OCI-LY3 (cell line): ENCODE data around the gene EDRF1.

Experiments used
- H2AFZ ChIP-seq: fragments of 200-600, 300-600 bp; shearing (Covaris generic); 2 replicates; pipeline ENCODE4 v1.6.0; 2014; ENCODE audit warnings: antibody characterized with exemption, low read depth, low read length
- H3K27ac ChIP-seq: fragments of 200-600, 300-600 bp; sonication (generic); 2 replicates; pipeline ENCODE4 v1.5.1; 2014; ENCODE audit warnings: mild to moderate bottlenecking, low read length, moderate library complexity, mixed read lengths
- H3K27me3 ChIP-seq: fragments of 200-600, 300-600 bp; sonication (generic); 2 replicates; pipeline ENCODE4 v1.6.1; 2014; ENCODE audit warnings: low read depth, low read length, mixed read lengths
- H3K36me3 ChIP-seq: fragments of 200-600, 300-600 bp; sonication (generic); replicated peaks from 2 replicates; pipeline ENCODE3; 2014; ENCODE audit warnings: low read depth, low read length, mixed read lengths
- H3K4me1 ChIP-seq: fragments of 300-600, 200-600 bp; sonication (generic); 2 replicates; pipeline ENCODE4 v1.6.1; 2014; ENCODE audit warnings: low read length, mixed read lengths
- H3K4me2 ChIP-seq: fragments of 200-600, 300-600 bp; sonication (generic); 2 replicates; pipeline ENCODE4 v1.6.1; 2014; ENCODE audit warnings: low read length, mixed read lengths
- H3K4me3 ChIP-seq: fragments of 300-600, 200-600 bp; sonication (generic); 2 replicates; pipeline ENCODE4 v1.5.1; 2014; ENCODE audit warnings: antibody characterized with exemption, mild to moderate bottlenecking, low read length, moderate library complexity
- H3K79me2 ChIP-seq: fragments of 300-600, 200-600 bp; shearing (Covaris generic); 2 replicates; pipeline ENCODE4 v1.6.1; 2014; ENCODE audit warnings: mild to moderate bottlenecking, low read length, mixed read lengths
- H3K9ac ChIP-seq: fragments of 300-600, 200-600 bp; shearing (Covaris generic); 2 replicates; pipeline ENCODE4 v1.6.0; 2014; ENCODE audit warnings: mild to moderate bottlenecking, low read length, moderate library complexity
- H3K9me3 ChIP-seq: fragments of 200-600, 300-600 bp; shearing (Covaris generic); 2 replicates; pipeline ENCODE4 v1.6.1; 2014; ENCODE audit warnings: low read length, mixed read lengths; ENCODE audit not compliant: insufficient read depth
- H4K20me1 ChIP-seq: fragments of 200-600, 300-600 bp; sonication (generic); 2 replicates; pipeline ENCODE4 v1.6.1; 2016; ENCODE audit warnings: low read length, mixed read lengths; ENCODE audit not compliant: insufficient read depth
- CTCF ChIP-seq: fragments of 200-600, 300-600 bp; sonication (generic); IDR thresholded peaks from 2 replicates; pipeline ENCODE4 v1.5.1; 2014; ENCODE audit warnings: antibody characterized with exemption, low read length, low read depth
- EZH2phosphoT487 ChIP-seq: fragments of 200-600 bp; shearing (Covaris generic); IDR thresholded peaks from 2 replicates; pipeline ENCODE4 v1.6.1; 2018; ENCODE audit warnings: antibody characterized with exemption, mixed run types, low read depth

The EDRF1 gene

GRCh38 chr10:125721035-125721434 lies 1.5 kb downstream of the EDRF1 start:
- H4K20me1 ChIP-seq: no peaks in the 10 kb centered on the region
- H3K36me3 ChIP-seq: peaks cover 39% of the 10 kb centered on the region
- no peaks in the 10 kb centered on the region for H3K9me3 ChIP-seq
- no peak for TF ChIP-seq EZH2phosphoT487
- no peak for TF ChIP-seq CTCF
- H3K4me1 ChIP-seq: peaks cover 19% of the 10 kb centered on the region
- peak overlapping the region; percentile 92; the same call in 1 of the 2 replicates for H3K9ac ChIP-seq
- H3K27me3 ChIP-seq: no peaks in the 10 kb centered on the region
- H2AFZ ChIP-seq: no peak overlapping the region
- H3K4me2 ChIP-seq: peak overlapping the region; percentile 67
- H3K27ac ChIP-seq: peak overlapping the region; percentile 77
- H3K4me3 ChIP-seq: peak overlapping the region; percentile 93
- peaks cover 33% of the 10 kb centered on the region for H3K79me2 ChIP-seq

- Histone ChIP-seq H3K27me3 (no peaks in the 10 kb centered on the region), H3K27ac (no peak overlapping the region), H2AFZ (no peak overlapping the region), H3K9me3 (no peaks in the 10 kb centered on the region), H3K4me1 (peaks cover 19% of the 10 kb centered on the region), H3K9ac (no peak overlapping the region), H3K4me3 (no peak overlapping the region), H3K4me2 (no peak overlapping the region), H4K20me1 (no peaks in the 10 kb centered on the region), H3K79me2 (peaks cover 33% of the 10 kb centered on the region), H3K36me3 (peaks cover 51% of the 10 kb centered on the region)
- TF ChIP-seq CTCF: no peak
- TF ChIP-seq EZH2phosphoT487: no peak
Observed at GRCh38 chr10:125722811-125723210, 3.3 kb downstream of the EDRF1 start.

GRCh38 chr10:125726914-125727313 lies 7.4 kb downstream of the EDRF1 start:
- Histone ChIP-seq H4K20me1 (no peaks in the 10 kb centered on the region), H3K4me3 (no peak overlapping the region), H3K36me3 (peaks cover 74% of the 10 kb centered on the region), H2AFZ (no peak overlapping the region), H3K4me2 (no peak overlapping the region), H3K9ac (no peak overlapping the region), H3K9me3 (no peaks in the 10 kb centered on the region), H3K27ac (no peak overlapping the region), H3K27me3 (no peaks in the 10 kb centered on the region), H3K79me2 (peaks cover 9% of the 10 kb centered on the region), H3K4me1 (peaks cover 2% of the 10 kb centered on the region; the same call in 1 of the 2 replicates)
- TF ChIP-seq EZH2phosphoT487: no peak
- no peak for TF ChIP-seq CTCF

GRCh38 chr10:125727436-125727835 lies 7.9 kb downstream of the EDRF1 start:
- H2AFZ ChIP-seq: no peak overlapping the region
- peaks cover 74% of the 10 kb centered on the region for H3K36me3 ChIP-seq
- H3K9ac ChIP-seq: no peak overlapping the region
- no peak overlapping the region for H3K4me2 ChIP-seq
- no peaks in the 10 kb centered on the region for H3K9me3 ChIP-seq
- H3K27me3 ChIP-seq: no peaks in the 10 kb centered on the region
- H3K4me3 ChIP-seq: no peak overlapping the region
- H3K4me1 ChIP-seq: no peaks in the 10 kb centered on the region
- H3K27ac ChIP-seq: no peak overlapping the region
- no peaks in the 10 kb centered on the region for H4K20me1 ChIP-seq
- peaks cover 4% of the 10 kb centered on the region for H3K79me2 ChIP-seq
- no peak for TF ChIP-seq CTCF
- TF ChIP-seq EZH2phosphoT487: no peak
